OCI-LY1 (cell line): ENCODE data around the gene HOXC13.

Experiments
- CTCF ChIP-seq: fragments of 200-600 bp; sonication (generic), shearing (Covaris generic); IDR thresholded peaks from 2 replicates; pipeline ENCODE4 v1.5.1; 2017; ENCODE audit warnings: mild to moderate bottlenecking, antibody characterized with exemption, low read length, moderate library complexity, mixed read lengths
- EZH2 ChIP-seq: fragments of 200-600 bp; sonication (generic), shearing (Covaris generic); IDR thresholded peaks from 2 replicates; pipeline ENCODE4 v1.8.0; 2017; ENCODE audit warnings: borderline replicate concordance, mixed run types, mild to moderate bottlenecking, antibody characterized with exemption, low read length, moderate library complexity, mixed read lengths

- TF ChIP-seq CTCF: no peak
- no peak for TF ChIP-seq EZH2
These were observed 19.5 kb downstream of the HOXC13 start for GRCh38 chr12:53958128-53958527.
